NCI-H146 treated with DMSO at 0.1 percent for 48 hours (cell line): ENCODE measurements around the gene SUMO2.

Source experiments
- DNase-seq: peaks from one replicate; lab custom pipeline; 2025; ENCODE audit not compliant: unreplicated experiment; lab: John Stamatoyannopoulos, UW

Gene SUMO2

GRCh38 chr17:75124819-75125162 is 58.0 kb downstream of the SUMO2 start:
- no peak for DNase-seq

DNA sequence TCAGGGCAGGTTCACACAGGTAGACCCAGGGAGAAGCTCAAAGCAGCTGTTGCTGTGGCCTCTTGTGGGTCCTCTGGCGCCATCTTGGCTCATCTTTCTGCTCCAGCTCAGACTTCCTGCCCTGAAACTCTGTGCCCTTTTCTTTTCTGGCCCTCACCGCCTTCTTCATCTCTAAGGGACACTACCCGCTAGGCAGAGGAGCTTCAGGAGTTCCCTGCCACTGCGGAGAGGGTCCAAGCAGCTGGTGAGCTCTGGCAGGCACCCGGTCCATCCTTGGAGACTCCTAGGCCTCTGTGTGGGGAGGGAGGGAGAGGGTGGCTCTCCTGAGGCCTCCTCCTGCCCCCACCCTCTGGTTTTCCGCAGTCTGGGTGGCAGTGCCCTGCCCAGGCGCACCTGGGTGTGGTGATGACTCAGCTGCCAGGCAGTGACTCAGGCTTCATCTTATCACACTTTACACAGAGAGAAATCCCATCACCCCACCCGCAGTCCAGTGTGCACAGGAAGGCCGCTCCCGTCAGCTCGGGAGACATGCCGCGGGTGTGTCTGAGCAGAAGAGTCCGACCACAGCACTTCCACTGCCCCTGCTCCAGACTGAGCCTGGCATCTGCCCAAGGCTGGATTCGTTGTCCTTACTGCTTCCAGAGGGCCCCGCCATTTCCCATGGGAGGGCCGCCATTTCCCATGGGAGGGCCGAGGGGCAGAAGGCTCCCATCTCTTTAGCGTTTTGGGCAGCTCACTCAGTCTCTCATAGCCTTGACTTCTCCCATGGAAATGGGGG is 58.5 kb downstream of the SUMO2 start:
- no peak for DNase-seq

GRCh38 chr17:75118307-75118706 is 64.5 kb downstream of the SUMO2 start:
- DNase-seq = no peak

DNA sequence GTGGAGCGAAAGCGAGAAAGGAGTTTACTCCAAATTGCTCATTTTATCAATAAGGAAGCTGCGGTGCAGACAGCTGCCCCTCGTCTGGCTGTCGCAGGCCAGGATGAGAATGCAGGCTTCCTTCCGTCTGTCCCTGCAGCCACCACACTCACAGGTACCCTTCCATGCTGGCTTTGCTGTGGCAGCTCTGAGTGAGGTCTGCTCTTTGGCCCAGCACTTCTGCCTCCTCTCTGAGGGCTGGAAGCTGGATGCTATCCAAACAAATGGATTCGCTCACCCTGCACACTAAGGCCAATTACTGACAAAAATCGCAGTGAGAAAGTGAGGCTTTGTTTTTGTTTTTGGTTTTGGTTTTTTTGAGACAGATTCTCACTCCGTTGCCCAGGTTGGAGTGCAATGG is 66.0 kb downstream of the SUMO2 start:
- no peak for DNase-seq
